HG02610 (cell line): Measurements from ENCODE around the gene FOXR1.
A peak's percentile ranks its signal among the peaks of the same experiment; 100 is the strongest.
"Not testable (repeated sequence)": the region's sequence is repeated elsewhere in the genome, so short reads cannot be mapped to it uniquely, and the experiment has no call there.

Experiments
- ATAC-seq: cut with Tn5 transposase; IDR thresholded peaks from one replicate; pipeline ENCODE4 v1.9.1; 2021; ENCODE audit warnings: mild to moderate bottlenecking, moderate library complexity; ENCODE audit not compliant: unreplicated experiment

FOXR1 gene

GRCh38 chr11:118947091-118947490, 24.5 kb upstream of the FOXR1 start:
- no peak for ATAC-seq

DNA sequence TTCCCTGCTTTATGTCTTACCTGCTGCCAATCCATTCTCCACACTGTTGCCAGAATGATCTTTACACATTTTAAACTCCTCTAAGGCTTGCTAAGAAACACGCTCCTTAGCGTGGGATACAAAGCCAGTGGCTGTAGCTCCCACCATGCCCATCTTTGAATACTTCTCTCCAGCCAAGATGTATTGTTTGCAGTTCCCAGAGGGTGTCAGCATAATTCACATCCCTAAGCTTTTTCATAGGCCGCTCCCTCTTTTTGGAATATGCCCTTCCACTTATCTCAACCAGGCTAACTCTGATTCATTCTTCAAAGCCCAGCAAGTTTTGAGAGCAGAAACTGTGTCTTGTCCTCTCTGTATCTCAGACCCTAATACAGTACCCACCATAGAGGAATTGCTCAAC, 23.6 kb upstream of the FOXR1 start:
- ATAC-seq = no peak

DNA sequence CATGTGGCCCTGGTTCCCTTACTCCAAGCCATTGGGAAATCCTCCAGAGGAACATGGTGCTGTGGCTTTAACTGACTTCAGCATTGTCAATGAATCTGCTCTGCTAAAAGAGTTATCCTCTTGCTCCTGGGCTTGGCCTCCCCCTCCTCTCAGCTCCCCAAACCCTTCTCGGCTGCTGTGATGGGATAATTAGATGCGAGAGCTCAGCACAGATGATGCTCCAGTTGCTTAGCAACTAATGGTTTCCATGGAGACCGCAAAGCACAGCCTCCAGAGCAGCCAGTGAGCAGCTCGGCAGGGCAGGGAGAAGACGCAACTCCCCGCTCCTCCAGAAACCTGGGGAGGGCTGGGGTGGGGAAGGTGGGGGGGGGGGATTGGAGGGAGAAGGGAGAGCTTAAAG, 18.3 kb upstream of the FOXR1 start:
- ATAC-seq = no peak

- ATAC-seq = not testable (repeated sequence)
Observed at GRCh38 chr11:118953976-118954375, 17.6 kb upstream of the FOXR1 start.

DNA sequence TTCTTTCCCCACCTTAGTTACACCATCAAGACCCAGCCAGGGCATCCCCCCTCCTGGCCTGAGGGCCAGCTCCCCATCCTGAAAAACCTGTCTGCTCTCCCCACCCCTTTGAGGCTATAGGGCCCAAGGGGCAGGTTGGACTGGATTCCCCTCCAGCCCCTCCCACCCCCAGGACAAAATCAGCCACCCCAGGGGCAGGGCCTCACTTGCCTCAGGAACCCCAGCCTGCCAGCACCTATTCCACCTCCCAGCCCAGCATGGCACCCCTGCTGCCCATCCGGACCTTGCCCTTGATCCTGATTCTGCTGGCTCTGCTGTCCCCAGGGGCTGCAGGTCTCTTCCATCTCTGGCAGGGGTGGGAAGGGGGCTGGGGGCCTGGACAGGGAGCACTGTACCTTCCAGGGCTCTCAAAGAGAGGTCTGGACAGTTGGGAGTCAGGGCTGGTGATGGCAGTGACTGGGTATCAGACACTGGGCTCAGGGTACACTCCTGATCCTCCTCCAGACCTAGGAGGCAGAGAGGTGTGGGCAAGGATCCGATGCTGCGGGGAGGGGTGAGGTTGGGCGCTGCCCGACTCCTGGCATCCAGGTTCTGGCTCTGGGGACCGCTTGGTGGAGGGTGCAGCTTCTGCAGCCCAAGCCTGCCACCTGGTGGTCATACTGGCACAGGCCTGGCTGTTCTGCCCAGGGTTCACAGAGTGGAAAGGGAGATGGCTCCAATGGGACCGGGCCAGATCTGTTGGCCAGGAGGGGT, 15.3 kb upstream of the FOXR1 start, which contains the start of gene UPK2:
Gene UPK2 (plus strand): TSS at position 205 of the 753 bp plus-strand sequence. CDS start 53 bp downstream, at position 258.
- ATAC-seq = peak; percentile 56

DNA sequence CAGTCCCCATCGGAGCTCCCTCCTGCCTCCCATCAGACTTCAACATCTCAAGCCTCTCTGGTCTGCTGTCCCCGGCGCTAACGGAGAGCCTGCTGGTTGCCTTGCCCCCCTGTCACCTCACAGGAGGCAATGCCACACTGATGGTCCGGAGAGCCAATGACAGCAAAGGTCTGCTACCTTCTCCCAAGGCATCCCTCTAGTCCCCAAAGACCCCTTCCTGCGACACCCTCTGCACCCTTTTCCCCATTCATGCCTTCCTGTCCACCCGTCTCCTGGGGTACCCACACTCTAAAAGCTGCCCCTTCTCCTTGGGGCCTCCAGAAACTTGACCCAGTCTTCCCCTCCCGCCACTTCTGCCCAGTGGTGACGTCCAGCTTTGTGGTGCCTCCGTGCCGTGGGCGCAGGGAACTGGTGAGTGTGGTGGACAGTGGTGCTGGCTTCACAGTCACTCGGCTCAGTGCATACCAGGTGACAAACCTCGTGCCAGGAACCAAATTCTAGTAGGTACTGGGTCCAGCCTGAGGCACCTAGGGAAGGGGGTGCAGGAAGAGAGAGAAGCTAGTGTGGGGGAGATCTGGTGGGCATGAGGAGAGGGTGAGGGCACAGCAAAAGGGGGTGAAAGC, 14.6 kb upstream of the FOXR1 start:
- no peak for ATAC-seq

- no peak for ATAC-seq
Observed at GRCh38 chr11:118957549-118957948, 14.0 kb upstream of the FOXR1 start.

- ATAC-seq = no peak
Observed at GRCh38 chr11:118957968-118958367, 13.6 kb upstream of the FOXR1 start.

DNA sequence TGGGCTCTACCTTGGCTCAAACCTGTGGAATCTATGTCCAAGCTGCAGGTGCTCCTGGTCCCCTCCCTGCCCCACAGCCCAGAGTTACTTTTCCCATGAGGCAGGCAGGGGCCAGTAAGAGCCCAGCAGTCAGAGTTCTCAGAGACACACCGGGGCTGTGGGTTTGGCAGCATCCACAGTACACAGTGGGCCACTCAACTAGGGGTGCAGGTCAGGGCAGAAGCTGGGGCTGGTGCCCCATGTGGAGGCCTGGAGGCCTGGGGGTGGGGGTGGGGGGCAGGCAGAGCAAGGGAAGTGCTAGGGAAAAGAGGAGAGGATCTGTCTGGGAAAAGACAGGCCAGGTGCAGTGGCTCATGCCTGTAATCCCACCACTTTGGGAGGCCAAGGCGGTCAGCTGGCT, 13.0 kb upstream of the FOXR1 start:
- no peak for ATAC-seq

DNA sequence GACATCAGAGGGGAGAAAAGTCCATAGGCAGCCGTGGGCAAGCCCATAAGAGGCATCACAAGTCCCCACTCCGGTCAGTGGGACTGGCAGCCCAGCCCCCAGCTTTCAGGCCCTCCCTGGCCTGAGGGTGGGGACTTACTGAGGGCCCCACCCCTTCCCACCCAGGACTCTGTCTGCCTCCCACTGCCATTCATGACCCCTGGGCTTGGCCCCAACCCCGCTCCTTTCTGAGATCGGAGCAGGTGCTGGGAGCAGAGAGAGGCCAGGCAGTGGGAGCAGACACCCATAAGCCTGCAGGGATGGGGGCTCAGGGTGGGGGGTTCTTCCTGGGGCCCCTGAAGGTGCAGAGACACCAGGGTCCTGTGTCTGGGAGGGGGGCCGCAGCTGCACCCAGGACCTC, 10.4 kb upstream of the FOXR1 start:
- ATAC-seq = no peak

- no peak for ATAC-seq
Observed at GRCh38 chr11:118961591-118961990, 10.0 kb upstream of the FOXR1 start.

GRCh38 chr11:118969508-118969907, 2.1 kb upstream of the FOXR1 start:
- not testable (repeated sequence) for ATAC-seq

- no peak for ATAC-seq
Observed at GRCh38 chr11:118973985-118974384, 2.4 kb downstream of the FOXR1 start.

DNA sequence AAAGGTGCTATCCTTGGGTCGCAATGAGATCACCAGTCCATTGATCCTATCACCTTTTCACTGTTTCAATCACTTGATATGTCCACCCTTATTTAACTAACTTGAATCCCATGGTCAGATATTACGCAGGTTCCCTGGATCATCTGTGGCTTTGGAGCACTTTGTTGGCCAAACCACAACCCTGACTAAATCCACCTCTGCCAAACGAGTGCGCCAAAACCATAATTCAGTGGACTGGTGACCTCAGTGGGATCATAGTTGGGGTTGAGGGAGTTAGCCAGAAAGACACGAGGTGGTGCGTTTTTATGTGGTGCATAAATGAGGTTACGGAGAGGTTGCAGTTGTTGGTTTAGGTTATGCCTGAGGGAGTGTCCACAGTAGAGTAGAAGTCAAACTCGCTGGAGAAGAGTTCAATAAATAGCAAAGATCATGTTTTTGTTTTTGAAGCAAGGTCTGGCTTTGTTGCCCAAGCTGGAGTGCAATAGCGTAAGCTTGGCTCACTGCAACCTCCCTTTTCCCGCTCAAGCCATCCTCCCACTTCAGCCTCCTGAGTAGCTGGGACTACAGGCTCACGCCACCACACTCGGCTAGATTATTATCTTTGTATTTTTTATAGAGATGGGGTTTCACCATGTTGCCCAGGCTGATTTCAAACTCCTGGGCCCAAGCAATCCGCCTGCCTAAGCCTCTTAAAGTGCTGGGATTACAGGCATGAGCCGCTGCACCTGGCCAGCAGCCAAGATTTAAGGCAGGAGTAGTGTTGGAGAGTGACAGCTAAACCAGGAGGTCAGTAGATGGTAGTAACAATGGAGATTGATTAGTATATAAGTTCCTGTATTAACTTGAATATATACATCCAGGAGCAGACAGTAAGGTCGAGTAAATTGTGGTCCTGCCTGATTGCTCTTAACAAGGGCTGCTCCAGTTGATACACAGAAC, 4.5 kb downstream of the FOXR1 start:
- no peak for ATAC-seq

DNA sequence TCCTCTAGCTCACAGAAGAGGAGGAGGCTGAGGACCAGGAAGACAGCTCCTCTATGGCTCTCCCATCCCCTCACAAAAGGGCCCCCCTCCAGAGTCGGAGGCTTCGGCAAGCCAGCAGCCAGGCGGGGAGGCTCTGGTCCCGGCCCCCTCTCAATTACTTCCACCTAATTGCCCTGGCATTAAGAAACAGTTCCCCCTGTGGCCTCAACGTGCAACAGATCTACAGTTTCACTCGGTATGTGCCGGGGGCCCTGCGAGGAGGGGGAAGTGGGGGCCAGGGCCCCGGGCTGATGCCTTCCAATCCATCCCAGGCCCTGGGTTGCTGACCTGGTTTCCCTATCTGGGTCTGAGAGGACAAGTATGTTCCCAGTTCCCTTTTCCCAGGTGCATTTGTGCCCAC, 7.9 kb downstream of the FOXR1 start:
- no peak for ATAC-seq

GRCh38 chr11:118980191-118980881, 8.8 kb downstream of the FOXR1 start:
- no peak for ATAC-seq

GRCh38 chr11:118984337-118984736, 12.8 kb downstream of the FOXR1 start:
- not testable (repeated sequence) for ATAC-seq

GRCh38 chr11:118984825-118985224, 13.3 kb downstream of the FOXR1 start:
- ATAC-seq = no peak

GRCh38 chr11:118988280-118988679, 16.7 kb downstream of the FOXR1 start:
- ATAC-seq = no peak

DNA sequence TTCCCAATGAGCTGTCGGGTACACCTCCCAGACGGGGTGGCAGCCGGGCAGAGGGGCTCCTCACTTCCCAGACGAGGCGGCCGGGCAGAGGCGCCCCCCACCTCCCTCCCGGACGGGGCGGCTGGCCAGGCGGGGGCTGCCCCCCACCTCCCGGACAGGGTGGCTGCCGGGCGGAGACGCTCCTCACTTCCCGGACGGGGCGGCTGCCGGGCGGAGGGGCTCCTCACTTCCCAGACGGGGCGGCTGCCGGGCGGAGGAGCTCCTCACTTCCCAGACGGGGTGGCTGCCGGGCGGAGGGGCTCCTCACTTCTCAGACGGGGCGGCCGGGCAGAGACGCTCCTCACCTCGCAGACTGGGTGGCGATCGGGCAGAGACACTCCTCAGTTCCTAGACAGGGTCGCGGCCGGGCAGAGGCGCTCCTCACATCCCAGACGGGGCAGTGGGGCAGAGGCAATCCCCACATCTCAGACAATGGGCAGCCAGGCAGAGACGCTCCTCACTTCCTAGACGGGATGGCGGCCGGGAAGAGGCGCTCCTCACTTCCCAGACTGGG, 20.0 kb downstream of the FOXR1 start:
- not testable (repeated sequence) for ATAC-seq
